HG03442 (cell line): Measurements from ENCODE around the gene GPR139.

Experiments
- ATAC-seq: cut with Tn5 transposase; IDR thresholded peaks from one replicate; pipeline ENCODE4 v1.9.1; 2021; ENCODE audit warnings: mild to moderate bottlenecking, moderate library complexity; ENCODE audit not compliant: unreplicated experiment

Gene GPR139

DNA sequence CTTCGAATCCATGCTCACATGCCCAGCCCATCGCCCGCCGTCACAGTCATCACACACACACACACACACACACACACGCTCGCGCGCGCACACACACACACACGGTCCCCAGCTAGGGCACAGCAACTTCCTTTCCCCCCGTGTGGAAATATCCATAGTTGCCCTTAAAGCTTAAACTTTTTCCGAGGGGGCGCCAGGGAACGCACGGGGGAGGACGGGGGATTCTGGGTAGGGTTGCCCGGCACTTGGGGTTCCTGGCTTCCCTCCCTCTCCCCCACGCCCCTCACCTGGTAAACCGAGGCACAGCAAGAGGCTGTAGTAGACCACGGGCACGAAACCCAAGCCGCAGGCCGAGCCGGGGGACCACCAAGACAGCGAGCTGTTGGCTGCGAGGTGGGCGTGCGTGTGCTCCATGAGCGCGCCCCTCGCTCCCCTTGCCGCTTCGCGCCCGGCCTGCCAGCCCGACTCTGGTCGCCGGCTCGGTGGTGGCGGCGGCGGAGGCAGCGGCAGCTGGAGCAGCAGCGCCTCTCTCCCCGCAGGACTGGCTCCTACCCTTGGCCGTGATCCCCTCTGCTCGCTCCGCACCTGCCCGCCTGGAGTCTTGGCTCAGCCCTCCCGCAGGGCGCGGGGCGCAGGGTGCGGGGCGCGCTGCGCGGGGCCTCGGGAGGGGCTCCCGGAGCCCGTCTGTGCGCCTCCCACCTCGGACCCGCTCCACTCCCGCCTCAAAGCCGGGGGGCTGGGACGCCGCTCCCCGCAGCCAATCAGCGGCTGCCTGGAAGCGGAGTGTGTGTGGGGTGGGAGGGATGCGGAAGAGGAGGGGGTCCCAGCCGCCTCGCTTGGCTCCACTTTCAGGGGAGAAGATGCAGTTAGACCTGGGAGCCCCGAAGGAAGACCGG lies at the start of gene GPR139:
Gene GPR139 (minus strand): TSS at position 688 of the 896 bp plus-strand sequence. CDS start 274 bp downstream, at position 414.
- no peak for ATAC-seq

DNA sequence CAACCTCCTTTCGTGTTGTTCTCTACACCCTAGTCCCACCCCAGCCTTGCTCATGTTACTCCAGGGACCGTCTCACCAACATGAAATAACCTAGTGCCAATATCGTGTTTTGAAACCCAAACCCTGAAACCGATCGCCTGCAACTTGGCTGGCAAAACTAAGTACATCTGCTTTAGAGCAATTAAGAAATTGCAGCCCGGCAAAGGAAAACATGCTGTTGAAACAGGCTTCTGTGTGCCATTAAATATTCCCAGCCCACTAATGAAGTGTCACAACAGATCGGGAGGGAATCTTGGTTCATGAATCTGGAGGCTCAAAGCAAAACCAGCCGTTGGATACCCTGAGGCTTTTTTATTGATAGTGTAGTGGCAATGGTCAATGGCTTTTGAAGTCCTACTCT lies 48.3 kb upstream of the GPR139 start:
- ATAC-seq = no peak

DNA sequence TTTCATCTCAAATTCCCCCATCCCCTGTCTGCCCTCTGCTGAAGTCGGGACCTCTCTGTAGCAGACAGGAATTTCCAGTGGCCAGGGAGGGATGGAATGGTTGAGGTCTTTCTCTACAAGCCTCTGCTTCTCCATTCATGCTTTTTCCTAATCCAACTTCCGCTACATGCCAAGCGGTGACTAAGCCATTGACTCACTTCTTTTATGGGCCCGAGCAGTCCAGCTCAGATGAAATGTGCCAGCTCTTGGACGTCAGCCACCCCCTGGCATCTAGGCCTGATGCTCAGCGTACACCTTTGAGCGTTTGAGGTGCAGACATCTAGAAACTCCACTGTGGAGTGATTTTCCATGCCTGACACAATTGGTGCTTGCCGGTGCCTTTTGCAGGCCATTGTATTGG lies 40.7 kb upstream of the GPR139 start:
- ATAC-seq = no peak

GRCh38 chr16:20111143-20111542 lies 37.5 kb upstream of the GPR139 start:
- no peak for ATAC-seq

DNA sequence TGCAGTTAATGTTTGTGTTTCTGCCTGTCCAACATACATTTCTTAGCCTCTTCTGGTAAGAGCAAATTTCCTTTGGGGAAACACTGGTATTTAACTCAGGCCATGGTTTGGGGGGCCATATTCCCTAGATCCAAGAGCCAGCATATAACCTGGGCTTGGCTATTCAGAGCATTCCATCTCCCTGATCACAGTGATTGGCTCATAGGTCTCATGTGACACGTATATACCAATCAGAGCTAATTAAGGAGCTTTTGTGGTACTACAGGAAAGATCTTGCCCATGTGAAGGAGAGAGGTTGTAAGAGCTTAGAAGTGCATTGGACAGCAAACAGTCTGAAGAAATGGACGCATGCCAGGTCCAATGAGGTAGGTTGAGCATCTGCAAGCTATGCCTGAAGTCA lies 33.4 kb upstream of the GPR139 start:
- no peak for ATAC-seq

DNA sequence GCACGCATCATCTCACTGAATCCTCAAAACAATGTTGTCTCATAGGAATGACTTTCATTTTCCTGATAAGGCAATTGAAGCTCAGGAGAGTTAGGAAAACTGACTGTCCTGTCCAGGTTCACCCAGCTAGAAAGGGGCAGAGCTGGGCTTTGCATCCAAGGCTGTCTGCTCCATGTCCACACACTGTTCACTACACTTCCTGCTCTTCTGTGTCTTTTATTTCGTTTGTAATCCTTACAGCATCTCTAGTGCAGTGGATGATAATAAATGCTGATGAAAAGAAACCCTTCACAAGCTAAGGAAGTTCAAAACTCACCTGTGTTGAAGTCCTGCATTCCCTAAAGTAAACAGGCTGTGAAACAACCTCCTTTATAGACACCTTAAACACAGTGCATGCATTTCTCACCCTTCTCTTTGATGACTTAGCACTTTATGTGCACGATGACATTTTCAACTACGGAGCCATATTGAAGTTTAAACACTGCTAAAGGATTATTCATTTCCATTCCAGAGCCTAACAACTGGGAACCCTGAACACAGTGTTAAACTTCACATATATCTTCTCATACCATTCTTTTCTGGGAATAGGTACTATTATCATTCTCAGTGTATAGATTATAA lies 31.0 kb upstream of the GPR139 start:
- no peak for ATAC-seq

- ATAC-seq = no peak
Observed at GRCh38 chr16:20102521-20102920, 28.8 kb upstream of the GPR139 start.

- ATAC-seq = no peak
Observed at GRCh38 chr16:20102021-20102420, 28.3 kb upstream of the GPR139 start.

DNA sequence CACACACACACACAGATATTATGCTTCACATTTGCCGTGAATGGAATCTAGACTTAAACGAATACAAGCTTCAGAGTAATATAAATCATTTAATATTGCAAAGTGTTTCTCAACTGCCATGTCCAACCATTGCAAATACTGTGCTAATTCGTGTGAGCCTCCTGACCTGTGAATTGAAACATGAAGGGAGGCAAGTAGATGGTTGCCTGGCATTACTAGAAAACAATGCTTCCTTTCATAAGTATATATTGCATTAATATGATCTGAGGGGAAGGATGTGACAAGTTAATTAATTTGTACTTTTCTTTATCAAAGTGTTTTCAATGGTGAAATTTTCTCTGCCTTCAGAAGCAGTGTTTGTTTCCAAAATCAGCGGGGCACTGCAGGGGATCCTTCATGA lies 25.7 kb upstream of the GPR139 start:
- no peak for ATAC-seq

GRCh38 chr16:20094157-20094556 lies 20.5 kb upstream of the GPR139 start:
- ATAC-seq = no peak

DNA sequence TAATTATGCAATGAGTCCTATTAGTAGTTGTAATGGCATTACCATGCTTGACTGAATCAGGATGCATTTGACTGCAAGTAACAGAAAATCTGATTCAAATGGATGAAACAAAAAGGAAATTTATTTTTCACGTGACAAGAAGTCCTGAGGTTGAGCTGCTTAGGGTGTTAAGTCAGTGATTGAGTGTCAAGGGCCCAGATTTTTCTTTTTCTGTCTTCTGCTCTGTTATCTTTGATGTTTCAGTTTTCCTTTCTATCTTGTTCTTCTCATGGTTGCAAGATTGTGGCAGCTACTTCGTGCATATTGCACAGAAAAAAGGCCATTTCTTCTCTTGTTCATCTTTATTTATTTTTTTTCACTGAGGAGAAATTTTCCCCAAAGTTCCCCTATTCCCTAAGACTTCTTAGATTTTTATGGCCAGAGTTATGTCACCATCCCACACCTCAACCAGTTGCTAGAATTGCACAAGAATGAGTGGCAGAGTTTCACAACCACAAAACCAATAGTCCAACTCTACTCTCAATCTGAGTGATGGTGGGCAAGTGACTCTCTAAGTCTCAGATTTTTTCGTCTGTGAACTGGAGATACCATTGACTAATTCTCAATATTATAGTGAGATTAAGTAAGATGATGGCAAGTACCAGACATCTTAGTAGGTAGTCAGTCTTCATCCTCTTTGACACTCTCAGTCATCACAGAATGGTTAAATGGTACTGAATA lies 15.7 kb upstream of the GPR139 start:
- ATAC-seq = no peak

DNA sequence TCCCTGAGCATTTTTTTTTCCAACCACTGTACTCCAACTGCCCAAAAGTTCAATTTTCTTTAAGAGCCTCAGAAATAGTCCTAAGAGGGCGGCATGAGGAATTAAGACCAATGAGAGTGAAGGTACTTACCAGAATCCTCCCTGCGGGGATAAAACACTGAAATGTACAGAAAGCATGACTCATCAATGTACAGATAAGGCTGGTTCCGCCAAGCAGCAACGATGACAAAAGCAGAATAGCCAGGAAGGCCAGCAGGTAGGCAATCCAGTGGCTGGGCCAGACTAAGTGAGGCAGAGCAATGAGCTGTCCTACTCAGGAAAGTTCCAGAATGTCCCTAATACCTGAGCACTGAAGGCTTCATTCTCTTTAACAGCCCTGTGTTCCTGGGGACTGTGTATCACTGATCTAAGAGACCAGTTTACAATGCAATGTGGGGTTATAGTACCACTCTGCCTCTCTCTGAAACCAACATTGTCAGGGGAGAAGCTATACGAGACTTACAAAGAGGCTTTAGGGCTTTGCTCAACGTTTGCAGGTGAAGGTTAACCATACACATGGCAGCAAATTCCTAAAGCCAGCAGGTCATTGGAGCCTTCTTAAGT lies 11.0 kb upstream of the GPR139 start:
- no peak for ATAC-seq

- ATAC-seq = no peak
Observed at GRCh38 chr16:20079106-20079505, 5.4 kb upstream of the GPR139 start.

DNA sequence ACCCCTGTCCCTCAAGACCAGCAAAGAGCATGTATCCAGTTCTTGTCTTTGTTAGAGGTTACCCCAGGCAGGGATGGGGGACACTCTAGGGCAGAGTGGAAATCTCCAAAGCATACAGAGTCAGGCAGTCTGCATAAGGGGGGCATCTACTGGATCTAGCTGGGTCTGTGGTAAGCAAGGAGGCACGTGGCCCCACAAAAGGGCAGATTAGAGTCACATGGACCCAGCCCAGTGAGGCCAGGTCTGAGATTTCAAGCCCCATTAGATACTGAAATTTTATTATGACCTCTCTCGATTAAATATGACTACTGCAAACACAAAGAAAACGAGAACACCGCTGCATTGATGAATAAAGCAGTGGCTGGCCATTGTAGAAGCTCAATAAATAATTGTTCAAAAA lies 1.6 kb upstream of the GPR139 start:
- no peak for ATAC-seq

DNA sequence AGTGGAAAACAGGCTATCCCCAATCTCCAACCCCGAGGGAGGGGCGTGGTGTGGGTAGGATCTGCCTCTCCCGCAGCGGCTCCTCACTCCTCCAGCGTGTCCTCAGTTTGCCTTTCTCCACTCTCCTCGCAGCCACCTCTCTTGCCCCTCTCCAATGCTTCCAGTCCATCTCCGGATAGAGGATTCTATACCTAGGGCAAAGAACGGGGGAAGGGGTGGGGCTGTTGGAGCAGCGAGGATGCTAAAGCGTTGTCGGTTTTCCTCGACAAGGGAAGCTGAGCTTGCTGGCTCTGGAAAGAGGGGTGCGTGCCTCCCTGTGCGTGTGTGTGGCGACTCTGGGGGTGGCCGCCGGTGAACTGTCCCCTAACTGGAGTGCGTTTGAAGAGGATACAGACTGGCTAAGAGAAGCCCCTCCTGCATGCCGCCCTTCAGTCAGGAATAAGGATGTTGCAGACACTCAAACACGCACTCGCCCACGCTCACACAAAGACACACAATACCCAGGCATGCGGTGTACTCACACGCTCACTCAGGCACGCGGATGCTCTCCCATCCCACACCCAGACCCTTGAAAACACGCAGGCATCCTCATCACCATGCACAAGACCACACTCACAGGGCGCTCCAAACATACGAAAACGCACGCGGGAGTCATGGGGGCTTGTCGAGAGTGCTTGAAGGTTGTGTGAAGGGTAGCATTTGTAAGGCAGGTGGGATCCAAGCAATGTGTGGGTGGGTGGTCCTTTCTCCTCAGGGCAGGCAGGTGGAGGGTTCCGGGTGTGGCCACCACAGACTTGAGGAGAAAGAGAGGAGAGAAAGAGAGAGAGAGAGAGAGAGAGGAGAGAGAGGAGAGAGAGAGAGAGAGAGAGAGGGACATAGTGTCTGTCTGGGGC lies 655 bp upstream of the GPR139 start:
- ATAC-seq = no peak

- no peak for ATAC-seq
Observed at GRCh38 chr16:20072874-20073202, 852 bp downstream of the GPR139 start.

GRCh38 chr16:20072146-20072873 lies 1.4 kb downstream of the GPR139 start:
- ATAC-seq = no peak

DNA sequence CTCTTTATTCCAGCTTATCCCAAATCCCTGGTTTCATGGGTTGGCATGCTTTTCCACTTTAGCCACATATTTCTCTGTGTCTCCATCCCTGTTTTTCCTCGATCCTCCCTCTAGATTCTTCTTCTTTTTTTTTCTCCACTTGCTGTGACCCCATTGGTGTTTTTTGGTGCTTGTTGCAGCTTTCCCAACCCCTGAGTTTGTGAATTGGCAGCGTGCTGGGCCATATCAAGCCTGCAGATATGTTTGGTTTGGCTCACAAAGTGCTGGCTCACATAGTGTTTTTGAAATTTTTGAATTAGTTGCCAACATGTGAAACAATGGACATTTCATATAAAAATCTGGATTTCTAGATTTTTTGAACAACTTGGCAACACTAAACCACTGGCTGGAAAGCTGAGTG lies 8.8 kb downstream of the GPR139 start:
- no peak for ATAC-seq

- ATAC-seq = no peak
Observed at GRCh38 chr16:20064520-20064919, 9.2 kb downstream of the GPR139 start.

DNA sequence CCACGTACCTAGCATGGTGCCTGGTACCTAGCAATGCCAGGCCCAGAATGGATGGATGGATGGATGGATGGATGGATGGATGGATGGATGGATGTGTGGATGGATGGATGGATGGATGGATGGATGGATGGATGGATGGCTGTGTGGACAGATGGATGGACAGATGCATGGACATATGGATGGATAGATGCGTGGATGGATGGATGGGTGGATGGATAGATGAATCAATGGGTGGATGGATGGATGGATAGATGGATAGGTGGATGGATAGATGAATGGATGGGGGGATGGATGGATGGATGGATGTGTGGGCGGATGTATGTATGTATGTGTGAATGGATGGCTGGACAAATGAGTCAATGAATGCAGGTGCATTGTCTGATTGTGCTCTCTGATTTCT lies 12.6 kb downstream of the GPR139 start:
- ATAC-seq = no peak
